Fibroblast of lung (primary cell): Measurements from ENCODE around the gene CCN5. TPM values are rescaled to one million over a fixed set of nuclear protein-coding genes. Genes with fewer than 3 reads are reported as not detected.

ENCODE experiments used
- DNase-seq, 2 donors: peaks; one replicate each; pipeline versions ENCODE4 v3.0.0 to v3.0.0-alpha.2; 2010; ENCODE audit warnings: low read depth in 2 of 2
- H2AFZ ChIP-seq: 2 replicates; pipeline ENCODE4 v1.5.1; 2012; ENCODE audit warnings: low read length, control low read depth, inconsistent platforms
- H3K27ac ChIP-seq: 2 replicates; pipeline ENCODE4 v1.5.1; 2011; ENCODE audit warnings: low read length, control low read depth; ENCODE audit not compliant: insufficient read depth
- H3K27me3 ChIP-seq: 2 replicates; pipeline ENCODE4 v1.5.1; 2011; ENCODE audit warnings: mild to moderate bottlenecking, low read length; ENCODE audit not compliant: control insufficient read depth, insufficient read depth
- H3K36me3 ChIP-seq: 2 replicates; pipeline ENCODE4 v1.5.1; 2011; ENCODE audit warnings: low read length; ENCODE audit not compliant: control insufficient read depth, insufficient read depth
- H3K4me1 ChIP-seq: 2 replicates; pipeline ENCODE4 v1.5.1; 2011; ENCODE audit warnings: low read length; ENCODE audit not compliant: control insufficient read depth, insufficient read depth; ENCODE audit errors: extremely low read depth
- H3K4me2 ChIP-seq: 2 replicates; pipeline ENCODE4 v1.5.1; 2011; ENCODE audit warnings: low read length, control low read depth; ENCODE audit not compliant: insufficient read depth; ENCODE audit errors: extremely low read depth
- H3K4me3 ChIP-seq, 4 experiments: fragments of 200-600 bp in 1 of 4; sonication (generic) in 1 of 4; replicated peaks in 1 of 4; 2 replicates each; pipeline ENCODE4 v1.5.1; 2011 to 2016; ENCODE audit warnings: low read length in 4 of 4, low read depth in 3 of 4, mild to moderate bottlenecking in 3 of 4, control low read depth in 2 of 4, inconsistent platforms in 1 of 4, mixed read lengths in 1 of 4; ENCODE audit not compliant: insufficient read depth in 1 of 4; ENCODE audit errors: control extremely low read depth in 1 of 4
- H3K79me2 ChIP-seq: 2 replicates; pipeline ENCODE4 v1.5.1; 2012; ENCODE audit warnings: mild to moderate bottlenecking, low read length, inconsistent platforms; ENCODE audit not compliant: control insufficient read depth, insufficient read depth
- H3K9ac ChIP-seq: 2 replicates; pipeline ENCODE4 v1.5.1; 2011; ENCODE audit warnings: mild to moderate bottlenecking, low read length, control low read depth; ENCODE audit not compliant: insufficient read depth
- H3K9me3 ChIP-seq: 2 replicates; pipeline ENCODE4 v1.5.1; 2012; ENCODE audit warnings: low read depth, low read length; ENCODE audit not compliant: control insufficient read depth, insufficient read depth
- H4K20me1 ChIP-seq: 2 replicates; pipeline ENCODE4 v1.5.1; 2011; ENCODE audit warnings: low read length; ENCODE audit not compliant: control insufficient read depth, insufficient read depth; ENCODE audit errors: extremely low read depth
- CTCF ChIP-seq, 2 donors: IDR thresholded peaks in 1 of 2; conservative IDR thresholded peaks in 1 of 2; 1 replicate in 1 of 2; 2 replicates in 1 of 2; pipeline ENCODE4 v1.5.1; 2011 to 2012; ENCODE audit warnings: low read length in 2 of 2, control low read depth in 1 of 2, inconsistent platforms in 1 of 2, low read depth in 1 of 2, mild to moderate bottlenecking in 1 of 2
- EZH2 ChIP-seq: IDR thresholded peaks from 2 replicates; pipeline ENCODE4 v1.5.1; 2012; ENCODE audit warnings: low read length, control low read depth, mild to moderate bottlenecking; ENCODE audit errors: missing control alignments
- polyA plus RNA-seq, 2 donors: library from polyadenylated mRNA; depleted of rRNA in 1 of 2; stranded (reverse) in 1 of 2; unstranded in 1 of 2; fragments of >200 nt; gene quantifications; 2 replicates each; pipeline ENCODE4 v1.2.1, GENCODE V29; 2011 to 2012; ENCODE audit warnings: missing spikeins in 1 of 2
- total RNA-seq: library from RNA; depleted of rRNA; stranded (reverse); fragments of >200 nt; gene quantifications from 2 replicates; pipeline ENCODE4 v1.2.1, GENCODE V29; 2014

CCN5 gene
- total and polyA plus RNA-seq, 2 donors (not counting 1 experiment from before 2014, with no cell fraction given) = 31.4 to 122 TPM

GRCh38 chr20:44724423-44725091 lies 9.4 kb downstream of the CCN5 start:
- H3K79me2 ChIP-seq = no peaks in the 10 kb centered on the region
- no peak overlapping the region for H2AFZ ChIP-seq
- H4K20me1 ChIP-seq = no peaks in the 10 kb centered on the region
- peaks cover 2% of the 10 kb centered on the region for H3K27me3 ChIP-seq
- DNase-seq = no peak
- H3K4me2 ChIP-seq = no peak overlapping the region
- H3K4me3 ChIP-seq = no peak overlapping the region
- no peaks in the 10 kb centered on the region for H3K9me3 ChIP-seq
- no peak overlapping the region for H3K27ac ChIP-seq
- H3K36me3 ChIP-seq = no peaks in the 10 kb centered on the region
- TF ChIP-seq EZH2 (no peak), CTCF (conservative IDR thresholded peaks at IDR 0.05 in 1 of 2, IDR thresholded peaks at IDR 0.05 in 1 of 2; ENCODE audit: low read depth in 1 of 2, low read length in 2 of 2) (no peak)
- H3K9ac ChIP-seq = no peak overlapping the region
- peaks cover 14% of the 10 kb centered on the region for H3K4me1 ChIP-seq

- peaks cover 3% of the 10 kb centered on the region for H3K4me1 ChIP-seq
- H3K9me3 ChIP-seq = no peaks in the 10 kb centered on the region
- H3K27me3 ChIP-seq = peaks cover 2% of the 10 kb centered on the region
- H2AFZ ChIP-seq = no peak overlapping the region
- no peaks in the 10 kb centered on the region for H3K79me2 ChIP-seq
- H3K9ac ChIP-seq = no peak overlapping the region
- no peak overlapping the region for H3K27ac ChIP-seq
- no peaks in the 10 kb centered on the region for H4K20me1 ChIP-seq
- H3K4me2 ChIP-seq = no peak overlapping the region
- H3K4me3 ChIP-seq = no peak overlapping the region
- no peak for TF ChIP-seq CTCF (conservative IDR thresholded peaks at IDR 0.05 in 1 of 2, IDR thresholded peaks at IDR 0.05 in 1 of 2; ENCODE audit: low read depth in 1 of 2, low read length in 2 of 2)
- DNase-seq = no peak
- no peaks in the 10 kb centered on the region for H3K36me3 ChIP-seq
Measured at GRCh38 chr20:44725837-44726236, 10.7 kb downstream of the CCN5 start.

- Histone ChIP-seq H3K9me3 (no peaks in the 10 kb centered on the region), H3K27ac (no peak overlapping the region), H3K9ac (no peak overlapping the region), H3K27me3 (peaks cover 2% of the 10 kb centered on the region), H4K20me1 (no peaks in the 10 kb centered on the region), H3K4me3 (no peak overlapping the region), H3K79me2 (no peaks in the 10 kb centered on the region), H3K4me1 (no peaks in the 10 kb centered on the region), H2AFZ (no peak overlapping the region), H3K36me3 (no peaks in the 10 kb centered on the region), H3K4me2 (no peak overlapping the region)
- DNase-seq = no peak
- TF ChIP-seq CTCF (conservative IDR thresholded peaks at IDR 0.05 in 1 of 2, IDR thresholded peaks at IDR 0.05 in 1 of 2; ENCODE audit: low read depth in 1 of 2, low read length in 2 of 2) (no peak), EZH2 (no peak)
Measured at GRCh38 chr20:44727039-44727438, 11.9 kb downstream of the CCN5 start.
